Activated naive CD4-positive, alpha-beta T cell (primary cell): ENCODE measurements around the gene LDLR.
A peak's percentile ranks its signal among the peaks of the same experiment; 100 is the strongest.
"Not testable (repeated sequence)": the region's sequence is repeated elsewhere in the genome, so short reads cannot be mapped to it uniquely, and the experiment has no call there.

Experiments
- DNase-seq, 4 experiments: peaks; one replicate each; lab custom pipeline; 2025; lab: John Stamatoyannopoulos, UW

Gene LDLR

DNA sequence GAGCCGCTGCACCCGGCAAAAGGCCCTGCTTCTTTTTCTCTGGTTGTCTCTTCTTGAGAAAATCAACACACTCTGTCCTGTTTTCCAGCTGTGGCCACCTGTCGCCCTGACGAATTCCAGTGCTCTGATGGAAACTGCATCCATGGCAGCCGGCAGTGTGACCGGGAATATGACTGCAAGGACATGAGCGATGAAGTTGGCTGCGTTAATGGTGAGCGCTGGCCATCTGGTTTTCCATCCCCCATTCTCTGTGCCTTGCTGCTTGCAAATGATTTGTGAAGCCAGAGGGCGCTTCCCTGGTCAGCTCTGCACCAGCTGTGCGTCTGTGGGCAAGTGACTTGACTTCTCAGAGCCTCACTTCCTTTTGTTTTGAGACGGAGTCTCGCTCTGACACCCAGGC, 17.2 kb downstream of the LDLR start:
- DNase-seq: no peak

DNA sequence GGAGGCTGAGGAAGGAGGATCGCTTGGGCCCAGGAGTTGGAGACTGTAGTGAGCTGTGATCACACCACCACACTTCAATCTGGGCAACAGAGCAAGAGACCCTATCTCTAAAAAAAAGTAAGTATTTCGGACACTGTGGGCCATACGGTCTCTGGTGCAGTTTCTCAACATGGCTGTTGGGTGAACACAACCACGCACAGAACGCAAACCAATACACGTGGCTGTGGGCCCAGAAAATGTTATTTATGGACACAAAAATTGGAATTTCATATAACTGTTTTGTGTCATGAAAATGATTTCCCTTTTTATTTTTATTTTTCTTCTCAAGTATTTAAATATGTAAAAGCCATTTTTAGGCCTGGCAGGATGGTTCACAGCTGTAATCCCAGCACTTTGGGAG, 19.5 kb downstream of the LDLR start:
- DNase-seq: no peak

DNA sequence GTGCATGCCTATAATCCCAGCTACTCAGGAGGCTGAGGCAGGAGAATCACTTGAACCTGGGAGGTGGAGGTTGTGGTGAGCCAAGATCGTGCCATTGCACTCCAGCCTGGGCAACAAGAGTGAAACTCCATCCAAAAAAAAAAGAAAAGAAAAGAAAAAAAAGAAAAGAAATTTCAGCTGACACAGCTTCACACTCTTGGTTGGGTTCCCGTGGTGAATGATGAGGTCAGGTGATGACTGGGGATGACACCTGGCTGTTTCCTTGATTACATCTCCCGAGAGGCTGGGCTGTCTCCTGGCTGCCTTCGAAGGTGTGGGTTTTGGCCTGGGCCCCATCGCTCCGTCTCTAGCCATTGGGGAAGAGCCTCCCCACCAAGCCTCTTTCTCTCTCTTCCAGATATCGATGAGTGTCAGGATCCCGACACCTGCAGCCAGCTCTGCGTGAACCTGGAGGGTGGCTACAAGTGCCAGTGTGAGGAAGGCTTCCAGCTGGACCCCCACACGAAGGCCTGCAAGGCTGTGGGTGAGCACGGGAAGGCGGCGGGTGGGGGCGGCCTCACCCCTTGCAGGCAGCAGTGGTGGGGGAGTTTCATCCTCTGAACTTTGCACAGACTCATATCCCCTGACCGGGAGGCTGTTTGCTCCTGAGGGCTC, 22.0 kb downstream of the LDLR start:
- DNase-seq: no peak

DNA sequence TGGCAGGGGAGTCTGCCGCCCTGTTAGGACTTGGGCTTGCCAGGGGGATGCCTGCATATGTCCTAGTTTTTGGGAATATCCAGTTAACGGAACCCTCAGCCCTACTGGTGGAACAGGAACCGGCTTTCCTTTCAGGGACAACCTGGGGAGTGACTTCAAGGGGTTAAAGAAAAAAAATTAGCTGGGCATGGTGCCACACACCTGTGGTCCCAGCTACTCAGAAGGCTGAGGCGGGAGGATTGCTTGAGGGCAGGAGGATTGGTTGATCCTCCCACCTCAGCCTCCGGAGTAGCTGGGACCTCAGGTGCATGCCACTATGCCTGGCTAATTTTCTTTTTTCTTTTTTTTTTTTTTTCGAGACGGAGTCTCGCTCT, 22.5 kb downstream of the LDLR start:
- no peak for DNase-seq

DNA sequence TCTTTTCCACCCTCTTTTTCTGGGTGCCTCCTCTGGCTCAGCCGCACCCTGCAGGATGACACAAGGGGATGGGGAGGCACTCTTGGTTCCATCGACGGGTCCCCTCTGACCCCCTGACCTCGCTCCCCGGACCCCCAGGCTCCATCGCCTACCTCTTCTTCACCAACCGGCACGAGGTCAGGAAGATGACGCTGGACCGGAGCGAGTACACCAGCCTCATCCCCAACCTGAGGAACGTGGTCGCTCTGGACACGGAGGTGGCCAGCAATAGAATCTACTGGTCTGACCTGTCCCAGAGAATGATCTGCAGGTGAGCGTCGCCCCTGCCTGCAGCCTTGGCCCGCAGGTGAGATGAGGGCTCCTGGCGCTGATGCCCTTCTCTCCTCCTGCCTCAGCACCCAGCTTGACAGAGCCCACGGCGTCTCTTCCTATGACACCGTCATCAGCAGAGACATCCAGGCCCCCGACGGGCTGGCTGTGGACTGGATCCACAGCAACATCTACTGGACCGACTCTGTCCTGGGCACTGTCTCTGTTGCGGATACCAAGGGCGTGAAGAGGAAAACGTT, 24.0 kb downstream of the LDLR start:
- no peak for DNase-seq

DNA sequence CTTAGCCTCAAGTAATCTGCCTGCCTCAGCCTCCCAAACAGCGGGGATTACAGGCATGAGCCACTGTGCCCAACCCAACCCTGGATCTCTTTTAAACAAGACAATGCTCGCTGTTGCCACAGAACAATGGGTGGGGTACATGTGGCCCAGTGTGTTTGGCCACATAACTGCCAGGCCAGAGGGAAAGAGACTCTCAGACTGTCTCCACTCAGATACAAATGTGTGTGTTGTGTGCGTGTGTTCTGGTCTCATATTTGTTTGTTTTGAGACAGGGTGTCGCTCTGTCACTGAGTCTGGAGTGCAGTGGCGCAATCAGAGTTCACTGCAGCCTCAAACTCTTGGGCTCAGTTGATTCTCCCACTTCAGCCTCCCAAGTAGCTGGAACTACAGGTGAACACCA, 25.8 kb downstream of the LDLR start:
- DNase-seq: no peak

DNA sequence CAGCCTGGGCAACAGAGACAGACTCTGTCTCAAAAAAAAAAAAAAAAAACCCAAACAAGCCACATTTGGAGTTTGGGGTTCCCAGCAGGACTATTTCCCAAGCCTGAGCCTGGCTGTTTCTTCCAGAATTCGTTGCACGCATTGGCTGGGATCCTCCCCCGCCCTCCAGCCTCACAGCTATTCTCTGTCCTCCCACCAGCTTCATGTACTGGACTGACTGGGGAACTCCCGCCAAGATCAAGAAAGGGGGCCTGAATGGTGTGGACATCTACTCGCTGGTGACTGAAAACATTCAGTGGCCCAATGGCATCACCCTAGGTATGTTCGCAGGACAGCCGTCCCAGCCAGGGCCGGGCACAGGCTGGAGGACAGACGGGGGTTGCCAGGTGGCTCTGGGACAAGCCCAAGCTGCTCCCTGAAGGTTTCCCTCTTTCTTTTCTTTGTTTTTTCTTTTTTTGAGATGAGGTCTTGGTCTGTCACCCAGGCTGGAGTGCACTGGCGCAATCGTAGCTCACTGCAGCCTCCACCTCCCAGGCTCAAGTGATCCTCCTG, 26.7 kb downstream of the LDLR start:
- DNase-seq: no peak

DNA sequence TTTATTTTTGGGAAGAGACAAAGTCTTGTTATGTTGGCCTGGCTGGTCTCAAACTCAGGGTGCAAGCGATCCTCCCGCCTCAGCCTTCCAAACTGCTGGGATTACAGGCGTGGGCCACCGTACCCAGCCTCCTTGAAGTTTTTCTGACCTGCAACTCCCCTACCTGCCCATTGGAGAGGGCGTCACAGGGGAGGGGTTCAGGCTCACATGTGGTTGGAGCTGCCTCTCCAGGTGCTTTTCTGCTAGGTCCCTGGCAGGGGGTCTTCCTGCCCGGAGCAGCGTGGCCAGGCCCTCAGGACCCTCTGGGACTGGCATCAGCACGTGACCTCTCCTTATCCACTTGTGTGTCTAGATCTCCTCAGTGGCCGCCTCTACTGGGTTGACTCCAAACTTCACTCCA, 27.2 kb downstream of the LDLR start:
- no peak for DNase-seq

DNA sequence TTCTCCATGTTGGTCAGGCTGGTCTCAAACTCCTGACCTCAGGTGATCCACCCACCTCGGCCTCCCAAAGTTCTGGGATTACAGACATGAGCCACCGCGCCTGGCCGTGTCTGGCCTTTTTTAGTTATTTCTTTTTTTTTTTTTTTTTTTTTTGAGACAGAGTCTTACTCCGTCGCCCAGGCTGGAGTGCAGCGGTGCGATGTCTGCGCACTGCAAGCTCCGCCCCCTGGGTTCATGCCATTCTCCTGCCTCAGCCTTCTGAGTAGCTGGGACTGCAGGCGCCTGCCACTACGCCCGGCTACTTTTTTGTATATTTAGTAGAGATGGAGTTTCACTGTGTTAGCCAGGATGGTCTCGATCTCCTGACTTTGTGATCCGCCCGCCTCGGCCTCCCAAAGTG, 32.7 kb downstream of the LDLR start:
- not testable (repeated sequence) for DNase-seq

DNA sequence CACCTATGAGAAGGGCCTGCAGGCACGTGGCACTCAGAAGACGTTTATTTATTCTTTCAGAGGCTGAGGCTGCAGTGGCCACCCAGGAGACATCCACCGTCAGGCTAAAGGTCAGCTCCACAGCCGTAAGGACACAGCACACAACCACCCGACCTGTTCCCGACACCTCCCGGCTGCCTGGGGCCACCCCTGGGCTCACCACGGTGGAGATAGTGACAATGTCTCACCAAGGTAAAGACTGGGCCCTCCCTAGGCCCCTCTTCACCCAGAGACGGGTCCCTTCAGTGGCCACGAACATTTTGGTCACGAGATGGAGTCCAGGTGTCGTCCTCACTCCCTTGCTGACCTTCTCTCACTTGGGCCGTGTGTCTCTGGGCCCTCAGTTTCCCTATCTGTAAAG, 33.9 kb downstream of the LDLR start:
- no peak for DNase-seq

DNA sequence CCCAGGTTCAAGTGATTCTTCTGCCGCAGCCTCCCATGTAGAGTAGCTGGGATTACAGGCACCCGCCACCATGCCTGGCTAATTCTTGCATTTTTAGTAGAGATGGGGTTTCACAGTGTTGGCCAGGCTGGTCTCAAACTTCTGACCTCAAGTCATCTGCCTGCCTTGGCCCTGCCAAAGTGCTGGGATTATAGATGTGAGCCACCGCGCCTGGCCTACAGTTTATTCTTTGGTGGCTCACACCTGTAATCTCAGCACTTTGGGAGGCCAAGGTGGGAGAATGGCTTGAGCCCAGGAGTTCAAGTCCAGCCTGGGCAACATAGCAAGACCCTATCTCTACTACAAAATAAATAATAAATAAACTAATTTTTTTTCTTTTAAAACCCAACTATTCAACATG, 34.9 kb downstream of the LDLR start:
- not testable (repeated sequence) for DNase-seq

DNA sequence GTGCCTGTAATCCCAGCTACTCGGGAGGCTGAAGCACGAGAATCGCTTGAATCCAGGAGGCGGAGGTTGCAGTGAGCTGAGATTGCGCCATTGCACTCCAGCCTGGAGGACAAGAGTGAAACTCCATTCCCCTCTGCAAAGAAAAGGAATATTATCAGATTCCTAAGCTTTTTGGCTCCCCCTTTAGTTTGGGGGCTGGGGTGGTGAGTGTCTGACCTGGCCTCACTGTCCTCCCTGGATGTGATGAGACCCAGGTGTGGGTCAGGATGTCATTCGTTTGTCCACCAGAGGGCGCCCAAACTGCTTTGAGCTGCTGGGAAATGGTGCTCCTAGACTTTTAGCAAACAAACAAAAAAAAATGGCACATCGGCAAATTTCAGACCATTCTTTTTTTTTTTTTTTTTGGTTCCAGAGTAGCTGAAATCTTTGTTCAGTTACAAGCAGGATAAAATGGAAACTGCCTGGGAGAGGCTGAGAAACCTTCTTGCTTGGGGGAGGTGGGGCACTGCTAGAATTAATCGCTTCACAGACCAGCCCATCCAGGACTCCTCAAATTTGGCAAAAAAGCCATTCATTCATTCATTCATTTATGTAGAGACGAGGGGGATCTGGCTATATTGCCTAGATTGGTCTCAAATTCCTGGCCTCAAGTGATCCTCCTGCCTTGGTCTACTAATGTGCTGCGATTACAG, 36.9 kb downstream of the LDLR start:
- DNase-seq: peak; percentile 25 to 72 (median 60)

DNA sequence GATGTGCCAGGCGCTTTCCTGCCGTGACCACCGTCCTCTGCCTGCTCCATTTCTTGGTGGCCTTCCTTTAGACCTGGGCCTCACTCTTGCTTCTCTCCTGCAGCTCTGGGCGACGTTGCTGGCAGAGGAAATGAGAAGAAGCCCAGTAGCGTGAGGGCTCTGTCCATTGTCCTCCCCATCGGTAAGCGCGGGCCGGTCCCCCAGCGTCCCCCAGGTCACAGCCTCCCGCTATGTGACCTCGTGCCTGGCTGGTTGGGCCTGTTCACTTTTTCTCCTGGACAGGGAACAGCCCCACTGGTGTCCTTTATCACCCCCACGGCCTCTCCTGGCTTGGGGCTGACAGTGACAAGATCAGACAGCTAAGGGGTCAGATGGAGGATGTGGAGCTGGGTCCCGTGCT, 38.6 kb downstream of the LDLR start:
- DNase-seq: no peak

DNA sequence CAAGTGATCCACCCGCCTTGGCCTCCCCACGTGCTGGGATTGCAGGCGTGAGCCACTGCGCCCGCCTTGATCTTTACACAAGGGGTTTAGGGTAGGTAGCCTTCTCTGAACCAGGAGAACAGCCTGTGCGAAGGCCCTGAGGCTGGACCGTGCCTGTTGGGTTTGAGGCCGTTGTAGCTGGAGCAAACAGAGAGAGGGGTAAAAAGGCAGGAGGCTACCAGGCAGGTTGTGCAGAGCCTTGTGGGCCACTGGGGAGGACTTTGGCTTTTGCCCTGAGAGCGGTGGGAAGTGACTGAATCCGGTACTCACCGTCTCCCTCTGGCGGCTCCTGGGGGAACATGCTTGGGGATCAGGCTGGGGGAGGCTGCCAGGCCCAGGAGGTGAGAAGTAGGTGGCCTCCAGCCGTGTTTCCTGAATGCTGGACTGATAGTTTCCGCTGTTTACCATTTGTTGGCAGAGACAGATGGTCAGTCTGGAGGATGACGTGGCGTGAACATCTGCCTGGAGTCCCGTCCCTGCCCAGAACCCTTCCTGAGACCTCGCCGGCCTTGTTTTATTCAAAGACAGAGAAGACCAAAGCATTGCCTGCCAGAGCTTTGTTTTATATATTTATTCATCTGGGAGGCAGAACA, 41.7 kb downstream of the LDLR start:
- peak; percentile 41 to 65 (median 52) for DNase-seq

DNA sequence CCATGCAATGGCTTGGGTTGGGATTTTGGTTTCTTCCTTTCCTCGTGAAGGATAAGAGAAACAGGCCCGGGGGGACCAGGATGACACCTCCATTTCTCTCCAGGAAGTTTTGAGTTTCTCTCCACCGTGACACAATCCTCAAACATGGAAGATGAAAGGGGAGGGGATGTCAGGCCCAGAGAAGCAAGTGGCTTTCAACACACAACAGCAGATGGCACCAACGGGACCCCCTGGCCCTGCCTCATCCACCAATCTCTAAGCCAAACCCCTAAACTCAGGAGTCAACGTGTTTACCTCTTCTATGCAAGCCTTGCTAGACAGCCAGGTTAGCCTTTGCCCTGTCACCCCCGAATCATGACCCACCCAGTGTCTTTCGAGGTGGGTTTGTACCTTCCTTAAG, 42.2 kb downstream of the LDLR start:
- DNase-seq: no peak

DNA sequence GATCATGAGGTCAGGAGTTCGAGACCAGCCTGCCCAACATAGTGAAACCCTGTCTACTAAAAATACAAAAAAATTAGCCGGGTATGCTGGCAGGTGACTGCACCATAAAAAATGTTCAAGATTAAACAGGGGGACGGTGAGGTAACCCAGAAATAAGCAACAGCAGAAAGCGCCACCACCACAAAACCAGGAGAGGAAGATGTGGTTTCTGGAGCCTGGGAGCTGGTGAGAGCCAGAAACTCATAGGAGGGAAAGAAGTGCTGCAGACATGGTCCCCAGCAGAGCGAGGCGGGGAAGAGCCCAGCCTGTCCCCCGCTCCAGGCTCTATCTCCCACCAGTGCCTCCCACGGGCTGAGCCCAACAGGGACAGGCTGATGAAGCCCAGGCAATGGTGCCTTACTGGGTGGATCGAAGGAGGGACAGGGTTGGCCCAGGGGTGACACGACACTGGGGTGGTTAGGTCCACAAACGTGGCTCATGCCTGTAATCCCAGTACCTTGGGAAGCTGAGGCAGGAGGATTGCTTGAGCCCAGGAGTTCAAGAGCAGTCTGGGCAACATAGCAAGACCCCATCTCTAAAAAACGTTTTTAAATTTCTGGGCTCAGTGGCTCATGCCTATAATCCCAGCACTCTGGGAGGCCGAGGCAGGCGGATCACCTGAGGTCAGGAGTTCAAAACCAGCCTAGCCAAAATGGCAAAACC, 47.3 kb downstream of the LDLR start:
- DNase-seq: no peak

DNA sequence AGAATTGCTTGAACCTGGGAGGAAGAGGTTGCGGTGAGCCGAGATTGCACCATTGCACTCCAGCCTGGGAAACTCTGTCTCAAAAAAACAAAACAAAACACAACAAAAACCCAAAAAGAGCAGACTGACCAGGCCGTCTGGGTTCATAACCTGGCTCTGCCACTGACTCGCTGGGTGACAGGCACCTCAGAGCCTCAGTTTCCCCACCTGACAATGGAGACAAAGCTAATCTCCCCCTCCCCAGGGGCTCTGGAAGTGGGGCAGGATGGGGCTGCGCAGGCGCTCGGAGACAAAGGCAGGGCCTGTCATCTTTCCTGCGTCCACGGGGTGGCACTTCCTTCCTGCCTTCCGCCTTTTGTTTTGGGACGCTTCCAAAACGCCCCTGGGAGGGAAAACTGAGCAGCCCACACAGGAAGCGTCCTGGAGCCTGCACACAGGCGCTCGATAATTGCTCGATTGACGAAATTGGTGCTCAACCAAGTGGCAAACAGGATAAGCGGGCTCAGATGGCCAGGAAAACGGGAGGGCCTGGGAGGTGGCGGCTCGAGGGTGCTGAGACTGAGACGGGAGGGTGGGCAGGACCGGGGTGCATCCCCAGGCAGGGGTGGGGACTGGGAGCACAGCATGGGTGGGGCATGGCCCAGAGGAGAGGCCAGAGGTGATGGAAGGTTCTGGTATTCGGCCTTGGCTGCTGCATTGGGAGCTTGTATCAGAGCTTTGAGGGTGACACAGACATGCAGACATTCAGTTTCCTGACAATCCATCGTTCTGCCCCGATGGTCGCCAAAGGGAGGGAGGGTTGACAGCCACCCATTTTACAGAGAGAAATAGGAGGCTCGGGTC, 48.5 kb downstream of the LDLR start:
- peak in 3 of 4 experiments; percentile 8 to 35 (median 9) for DNase-seq

DNA sequence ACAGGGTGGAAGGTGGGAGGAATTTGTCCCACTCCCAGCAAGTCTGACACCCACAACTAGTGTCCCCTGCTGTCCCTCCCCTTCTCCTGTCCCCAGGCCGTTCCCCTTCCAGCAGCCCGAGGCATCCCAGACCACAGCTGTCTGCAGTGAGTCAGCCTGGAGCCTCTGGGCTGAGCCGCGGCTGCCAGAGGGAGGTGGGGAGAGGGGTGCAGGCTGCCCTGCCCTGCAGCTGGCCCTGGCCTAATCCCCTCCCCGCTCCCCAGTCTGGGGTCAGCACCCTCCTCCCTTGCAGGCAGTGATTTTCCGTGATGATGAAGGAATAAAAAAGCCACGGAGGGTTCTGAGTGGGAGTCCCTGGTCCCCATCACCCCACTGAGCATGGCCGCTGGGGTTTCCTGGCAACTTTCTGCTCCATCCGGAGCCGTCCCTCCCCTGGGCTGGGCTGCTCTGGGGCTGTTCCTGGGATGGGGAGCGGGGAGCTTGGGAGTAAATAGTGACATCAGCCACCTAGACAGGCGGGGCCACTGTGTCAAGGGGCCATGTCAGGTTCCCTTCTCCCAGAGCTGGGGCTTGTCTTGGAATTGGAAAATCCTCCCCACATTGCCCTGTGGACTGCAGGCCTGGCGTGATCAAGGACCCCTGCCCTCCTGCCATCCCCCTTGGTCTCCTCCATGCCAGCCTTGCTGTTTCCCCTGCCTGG, 49.5 kb downstream of the LDLR start:
- DNase-seq: no peak

DNA sequence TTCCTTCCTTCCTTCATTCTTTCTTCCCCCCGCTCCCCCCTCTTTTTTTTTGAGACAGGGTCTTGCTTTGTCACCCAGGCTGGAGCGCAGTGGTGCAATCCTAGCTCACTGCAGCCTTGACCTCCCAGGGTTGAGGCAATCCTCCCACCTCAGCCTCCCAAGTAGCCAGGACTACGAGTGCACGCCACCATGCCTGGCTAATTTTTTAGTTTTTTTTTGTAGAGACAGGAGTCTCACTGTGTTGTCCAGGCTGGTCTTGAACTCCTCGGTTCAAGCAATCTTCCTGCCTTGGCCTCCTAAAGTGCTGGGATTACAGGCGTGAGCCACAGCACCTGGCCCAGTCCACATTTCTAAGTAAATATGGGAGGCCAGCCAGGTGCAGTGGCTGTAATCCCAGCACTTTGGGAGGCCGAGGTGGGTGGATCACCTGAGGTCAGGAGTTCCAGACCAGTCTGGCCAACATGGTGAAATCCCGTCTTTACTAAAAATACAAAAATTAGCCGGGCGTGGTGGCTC, 50.8 kb downstream of the LDLR start:
- DNase-seq: not testable (repeated sequence)

DNA sequence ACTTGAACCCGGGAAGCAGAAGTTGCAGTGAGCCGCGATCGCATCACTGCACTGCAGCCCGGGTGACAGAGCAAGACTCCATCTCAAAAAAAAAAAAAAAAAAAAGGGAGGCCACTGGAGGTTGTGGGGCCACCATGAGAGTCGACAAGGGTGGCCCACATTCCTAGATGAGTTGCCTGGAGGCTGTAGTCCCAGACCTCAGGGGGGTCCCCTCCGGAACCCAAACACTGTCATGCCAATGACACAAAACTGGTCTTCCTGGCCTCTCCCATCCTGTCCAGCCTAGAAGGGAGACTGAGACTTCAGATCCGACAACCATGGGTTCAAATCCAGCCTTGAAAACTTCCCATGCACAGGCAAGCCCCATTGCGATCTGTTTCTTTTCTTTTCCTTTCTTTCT, 51.6 kb downstream of the LDLR start:
- no peak for DNase-seq
